Body of pancreas (tissue), 4 donors: ENCODE results near the gene OXSM.

ENCODE experiments used
- CTCF ChIP-seq, 7 experiments: fragments of 450-650 bp in 4 of 7; fragments of 200-600 bp in 3 of 7; sonication (generic) in 3 of 7; IDR thresholded peaks; one replicate each; pipeline ENCODE4 v1.5.1; 2016 to 2019; ENCODE audit warnings: antibody characterized with exemption in 7 of 7
- POLR2A ChIP-seq, 3 donors: fragments of 450-650 bp; IDR thresholded peaks; one replicate each; pipeline ENCODE4 v1.6.1; 2016; ENCODE audit warnings: antibody characterized with exemption in 3 of 3, mild to moderate bottlenecking in 2 of 3

- TF ChIP-seq POLR2A (IDR thresholded peaks at IDR 0.05) (no peak), CTCF (IDR thresholded peaks at IDR 0.05) (no peak)
Observed at GRCh38 chr3:25803833-25804232, 13.9 kb downstream of the OXSM start.
